AG10803 (cell line): ENCODE measurements around the gene CDC5L.

ENCODE experiments used
- DNase-seq: peaks from one replicate; pipeline ENCODE4 v3.0.0; 2010; ENCODE audit warnings: low read depth
- H3K4me3 ChIP-seq: 2 replicates; pipeline ENCODE4 v1.5.1; 2011; ENCODE audit warnings: mild to moderate bottlenecking, low read length, control low read depth
- CTCF ChIP-seq: conservative IDR thresholded peaks from 2 replicates; pipeline ENCODE4 v1.5.1; 2011; ENCODE audit warnings: mild to moderate bottlenecking, low read length, control low read depth, inconsistent platforms

Gene CDC5L

GRCh38 chr6:44373787-44374186, 13.7 kb upstream of the CDC5L start:
- DNase-seq = no peak
- H3K4me3 ChIP-seq = no peak overlapping the region
- no peak for TF ChIP-seq CTCF

- no peak for TF ChIP-seq CTCF
- no peak for DNase-seq
- H3K4me3 ChIP-seq = no peak overlapping the region
Measured at GRCh38 chr6:44375071-44375470, 12.4 kb upstream of the CDC5L start.

- no peak overlapping the region for H3K4me3 ChIP-seq
- no peak for TF ChIP-seq CTCF
- no peak for DNase-seq
Measured at GRCh38 chr6:44377484-44377883, 10.0 kb upstream of the CDC5L start.

GRCh38 chr6:44377971-44378370, 9.5 kb upstream of the CDC5L start:
- DNase-seq = no peak
- H3K4me3 ChIP-seq = no peak overlapping the region
- TF ChIP-seq CTCF = no peak

- TF ChIP-seq CTCF = no peak
- H3K4me3 ChIP-seq = no peak overlapping the region
- DNase-seq = peak; percentile 36
Measured at GRCh38 chr6:44381739-44382138, 5.8 kb upstream of the CDC5L start.

GRCh38 chr6:44386364-44386928, 1.1 kb upstream of the CDC5L start:
- H3K4me3 ChIP-seq = peak overlapping the region; percentile 91
- no peak for DNase-seq
- no peak for TF ChIP-seq CTCF

GRCh38 chr6:44386929-44387345, 569 bp upstream of the CDC5L start:
- DNase-seq = peak; percentile 69
- TF ChIP-seq CTCF = no peak
- H3K4me3 ChIP-seq = peak overlapping the region; percentile 91
